Osteoblast (primary cell): Measurements from ENCODE around the gene ADGRG2. TPM values are rescaled to one million over a fixed set of nuclear protein-coding genes. Genes with fewer than 3 reads are reported as not detected.
A peak's percentile ranks its signal among the peaks of the same experiment; 100 is the strongest.

Source experiments
- DNase-seq: peaks from one replicate; pipeline ENCODE4 v3.0.0; 2011; ENCODE audit warnings: low spot score, mixed read lengths; ENCODE audit not compliant: insufficient read length; ENCODE audit errors: missing footprints
- H2AFZ ChIP-seq: 2 replicates; pipeline ENCODE4 v1.6.0; 2011; ENCODE audit warnings: mild to moderate bottlenecking, low read length
- H3K27ac ChIP-seq: 2 replicates; pipeline ENCODE4 v1.5.1; 2011; ENCODE audit warnings: mild to moderate bottlenecking, low read depth, low read length, moderate library complexity
- H3K27me3 ChIP-seq: 2 replicates; pipeline ENCODE4 v1.6.0; 2012; ENCODE audit warnings: mild to moderate bottlenecking, control low read depth, inconsistent platforms, low read length, moderate library complexity; ENCODE audit not compliant: insufficient read depth
- H3K36me3 ChIP-seq: 2 replicates; pipeline ENCODE4 v1.5.1; 2011; ENCODE audit warnings: mild to moderate bottlenecking, low read length, control low read depth, moderate library complexity; ENCODE audit not compliant: insufficient read depth
- H3K4me1 ChIP-seq: 2 replicates; pipeline ENCODE4 v1.5.1; 2011; ENCODE audit warnings: mild to moderate bottlenecking, low read length, control low read depth, moderate library complexity; ENCODE audit not compliant: insufficient read depth
- H3K4me2 ChIP-seq: 2 replicates; pipeline ENCODE4 v1.6.0; 2011; ENCODE audit warnings: mild to moderate bottlenecking, low read length; ENCODE audit not compliant: insufficient read depth
- H3K4me3 ChIP-seq: fragments of 200-600 bp; sonication (generic); 3 replicates; pipeline ENCODE4 v1.5.1; 2012; ENCODE audit warnings: mild to moderate bottlenecking, low read length, inconsistent platforms; ENCODE audit not compliant: insufficient read depth
- H3K79me2 ChIP-seq: 2 replicates; pipeline ENCODE4 v1.6.0; 2012; ENCODE audit warnings: mild to moderate bottlenecking, low read length, control low read depth, inconsistent platforms; ENCODE audit not compliant: insufficient read depth
- H3K9me3 ChIP-seq: 2 replicates; pipeline ENCODE4 v1.5.1; 2011; ENCODE audit warnings: low read depth, low read length, control low read depth
- H4K20me1 ChIP-seq: 2 replicates; pipeline ENCODE4 v1.6.0; 2012; ENCODE audit warnings: mild to moderate bottlenecking, low read length, control low read depth; ENCODE audit not compliant: insufficient read depth
- CTCF ChIP-seq: IDR thresholded peaks from 2 replicates; pipeline ENCODE4 v1.5.1; 2011; ENCODE audit warnings: mild to moderate bottlenecking, low read depth, low read length, moderate library complexity; ENCODE audit errors: extremely low read depth
- total RNA-seq: library from RNA; depleted of rRNA; stranded (reverse); fragments of >200 nt; gene quantifications from 2 replicates; pipeline ENCODE4 v1.2.3, GENCODE V29; 2012

ADGRG2 gene
- total RNA-seq, 1 donor = under 0.01 TPM

- no peak overlapping the region for H2AFZ ChIP-seq
- H3K27me3 ChIP-seq = peaks cover 35% of the 10 kb centered on the region
- no peaks in the 10 kb centered on the region for H4K20me1 ChIP-seq
- peak overlapping the region; percentile 43 for H3K4me2 ChIP-seq
- no peaks in the 10 kb centered on the region for H3K9me3 ChIP-seq
- TF ChIP-seq CTCF = no peak
- H3K4me1 ChIP-seq = no peaks in the 10 kb centered on the region
- no peaks in the 10 kb centered on the region for H3K36me3 ChIP-seq
- H3K4me3 ChIP-seq = peak overlapping the region; percentile 51
- no peak for DNase-seq
- H3K79me2 ChIP-seq = no peaks in the 10 kb centered on the region
- no peak overlapping the region for H3K27ac ChIP-seq
Measured at GRCh38 chrX:19121466-19121865, 802 bp downstream of the ADGRG2 start.

GRCh38 chrX:19110642-19111041, 11.6 kb downstream of the ADGRG2 start:
- no peak for TF ChIP-seq CTCF
- H3K27ac ChIP-seq = no peak overlapping the region
- H3K36me3 ChIP-seq = no peaks in the 10 kb centered on the region
- H3K4me2 ChIP-seq = no peak overlapping the region
- no peaks in the 10 kb centered on the region for H3K79me2 ChIP-seq
- no peak overlapping the region for H3K4me3 ChIP-seq
- no peaks in the 10 kb centered on the region for H3K27me3 ChIP-seq
- H2AFZ ChIP-seq = no peak overlapping the region
- no peak for DNase-seq
- no peaks in the 10 kb centered on the region for H4K20me1 ChIP-seq
- H3K4me1 ChIP-seq = no peaks in the 10 kb centered on the region
- H3K9me3 ChIP-seq = no peaks in the 10 kb centered on the region

GRCh38 chrX:19107035-19107434, 15.2 kb downstream of the ADGRG2 start:
- no peak for DNase-seq
- H3K4me1 ChIP-seq = no peaks in the 10 kb centered on the region
- no peak for TF ChIP-seq CTCF

GRCh38 chrX:19100586-19100985, 21.7 kb downstream of the ADGRG2 start:
- Histone ChIP-seq H4K20me1 (no peaks in the 10 kb centered on the region), H2AFZ (no peak overlapping the region), H3K27me3 (no peaks in the 10 kb centered on the region), H3K9me3 (no peaks in the 10 kb centered on the region), H3K36me3 (no peaks in the 10 kb centered on the region), H3K79me2 (no peaks in the 10 kb centered on the region), H3K4me1 (no peaks in the 10 kb centered on the region), H3K27ac (no peak overlapping the region), H3K4me3 (no peak overlapping the region), H3K4me2 (no peak overlapping the region)
- DNase-seq = no peak
- no peak for TF ChIP-seq CTCF

More at GRCh38 chrX:19107035-19107434, 15.2 kb downstream of the ADGRG2 start:
- Histone ChIP-seq H2AFZ (no peak overlapping the region), H3K4me3 (no peak overlapping the region), H3K27ac (no peak overlapping the region), H3K27me3 (no peaks in the 10 kb centered on the region), H3K4me2 (no peak overlapping the region), H3K79me2 (no peaks in the 10 kb centered on the region), H3K36me3 (no peaks in the 10 kb centered on the region), H3K9me3 (no peaks in the 10 kb centered on the region), H4K20me1 (no peaks in the 10 kb centered on the region)
